ENCODE data around the gene SGK1.
"Not testable (repeated sequence)": the region's sequence is repeated elsewhere in the genome, so short reads cannot be mapped to it uniquely, and the experiment has no call there.

SGK1 gene

GRCh38 chr6:134303891-134304290 lies 14.0 kb downstream of the SGK1 start:
- DNase-seq (ENCODE audit: low read depth): no peak

GRCh38 chr6:134299236-134299635 lies 18.7 kb downstream of the SGK1 start:
- DNase-seq (ENCODE audit: low read depth): no peak

GRCh38 chr6:134296762-134297161 lies 21.1 kb downstream of the SGK1 start:
- DNase-seq (ENCODE audit: low read depth): no peak

- peak; percentile 99 for DNase-seq (ENCODE audit: low read depth)
These were observed 21.9 kb downstream of the SGK1 start for GRCh38 chr6:134295953-134296553.

- no peak for DNase-seq (ENCODE audit: low read depth)
These were observed 24.2 kb downstream of the SGK1 start for GRCh38 chr6:134293659-134294161.

GRCh38 chr6:134291156-134291555 lies 26.8 kb downstream of the SGK1 start:
- no peak for DNase-seq (ENCODE audit: low read depth)

- no peak for DNase-seq (ENCODE audit: low read depth)
These were observed 28.7 kb downstream of the SGK1 start for GRCh38 chr6:134289204-134289575.

GRCh38 chr6:134288538-134289203 lies 29.2 kb downstream of the SGK1 start:
- DNase-seq (ENCODE audit: low read depth): peak; percentile 94

- no peak for DNase-seq (ENCODE audit: low read depth)
These were observed 29.9 kb downstream of the SGK1 start for GRCh38 chr6:134287859-134288537.

- DNase-seq (ENCODE audit: low read depth): no peak
These were observed 35.1 kb downstream of the SGK1 start for GRCh38 chr6:134282816-134283215.

GRCh38 chr6:134281388-134281787 lies 36.5 kb downstream of the SGK1 start:
- DNase-seq (ENCODE audit: low read depth): no peak

- DNase-seq (ENCODE audit: low read depth): no peak
These were observed 39.9 kb downstream of the SGK1 start for GRCh38 chr6:134278000-134278399.

GRCh38 chr6:134276891-134277377 lies 41.0 kb downstream of the SGK1 start:
- DNase-seq (ENCODE audit: low read depth): not testable (repeated sequence)

- no peak for DNase-seq (ENCODE audit: low read depth)
These were observed 45.5 kb downstream of the SGK1 start for GRCh38 chr6:134272374-134272773.

GRCh38 chr6:134267917-134268361 lies 50.0 kb downstream of the SGK1 start:
- DNase-seq (ENCODE audit: low read depth): no peak

- DNase-seq (ENCODE audit: low read depth): no peak
These were observed 51.1 kb downstream of the SGK1 start for GRCh38 chr6:134266776-134267175.

GRCh38 chr6:134261766-134262165 lies 56.1 kb downstream of the SGK1 start:
- DNase-seq (ENCODE audit: low read depth): no peak

GRCh38 chr6:134258849-134259306 lies 59.0 kb downstream of the SGK1 start:
- no peak for DNase-seq (ENCODE audit: low read depth)

- no peak for DNase-seq (ENCODE audit: low read depth)
These were observed 60.4 kb downstream of the SGK1 start for GRCh38 chr6:134257516-134257915.

GRCh38 chr6:134256862-134257261 lies 61.0 kb downstream of the SGK1 start:
- no peak for DNase-seq (ENCODE audit: low read depth)

GRCh38 chr6:134255280-134255679 lies 62.6 kb downstream of the SGK1 start:
- not testable (repeated sequence) for DNase-seq (ENCODE audit: low read depth)

GRCh38 chr6:134254118-134254517 lies 63.8 kb downstream of the SGK1 start:
- DNase-seq (ENCODE audit: low read depth): no peak

GRCh38 chr6:134253681-134254080 lies 64.2 kb downstream of the SGK1 start:
- peak; percentile 84 for DNase-seq (ENCODE audit: low read depth)

Measured in GM04503 (cell line).